HepG2 (cell line): ENCODE measurements around the gene IL17D. TPM values are rescaled to one million over a fixed set of nuclear protein-coding genes. Genes with fewer than 3 reads are reported as not detected.

ENCODE experiments used
- AGO1 ChIP-seq: fragments of 200-400 bp; formaldehyde crosslinking; IDR thresholded peaks from 2 replicates; pipeline ENCODE4 v1.6.1; 2017; ENCODE audit warnings: mild to moderate bottlenecking, low read depth, low read length, moderate library complexity; ENCODE audit not compliant: poor library complexity, severe bottlenecking
- ARNT ChIP-seq: fragments of 450-650 bp; IDR thresholded peaks from 2 replicates; pipeline ENCODE4 v1.6.1; 2017
- FOXA3 ChIP-seq: IDR thresholded peaks from 2 replicates; pipeline ENCODE4 v1.6.1; 2016; ENCODE audit warnings: missing genetic modification reagents, missing compliant biosample characterization
- FOXP4 ChIP-seq: sonication (generic); formaldehyde crosslinking; IDR thresholded peaks from 2 replicates; pipeline ENCODE4 v1.4.0; 2020; ENCODE audit warnings: missing genetic modification reagents
- HOXA3 ChIP-seq: sonication (generic); formaldehyde crosslinking; IDR thresholded peaks from 2 replicates; pipeline ENCODE4 v1.5.0; 2020; ENCODE audit warnings: missing genetic modification reagents
- IKZF4 ChIP-seq: sonication (generic); formaldehyde crosslinking; IDR thresholded peaks from 2 replicates; pipeline ENCODE4 v1.5.1; 2020; ENCODE audit warnings: borderline replicate concordance, mild to moderate bottlenecking, low read depth, missing genetic modification reagents; ENCODE audit errors: not compliant biosample characterization
- KLF12 ChIP-seq: sonication (generic); formaldehyde crosslinking; IDR thresholded peaks from 2 replicates; pipeline ENCODE4 v1.4.0; 2020; ENCODE audit warnings: missing genetic modification reagents, borderline replicate concordance
- MIER2 ChIP-seq: IDR thresholded peaks from 2 replicates; pipeline ENCODE4 v1.6.1; 2016; ENCODE audit warnings: missing biosample characterization, missing genetic modification reagents
- NFIC ChIP-seq: IDR thresholded peaks from 2 replicates; pipeline ENCODE4 v1.6.1; 2012; ENCODE audit warnings: mild to moderate bottlenecking, low read length, inconsistent platforms
- PCBP2 ChIP-seq: fragments of 200-400 bp; formaldehyde crosslinking; optimal IDR thresholded peaks from 2 replicates; pipeline ENCODE3; 2018; ENCODE audit warnings: low read length, low read depth; ENCODE audit not compliant: poor library complexity, severe bottlenecking
- PHF8 ChIP-seq: sonication (generic); formaldehyde crosslinking; IDR thresholded peaks from 2 replicates; pipeline ENCODE4 v1.5.0; 2020; ENCODE audit warnings: missing genetic modification reagents
- SMAD3 ChIP-seq: sonication (generic); formaldehyde crosslinking; IDR thresholded peaks from 2 replicates; pipeline ENCODE4 v1.4.0; 2020; ENCODE audit warnings: missing genetic modification reagents
- SNAI1 ChIP-seq: sonication (generic); formaldehyde crosslinking; IDR thresholded peaks from 2 replicates; pipeline ENCODE4 v1.5.0; 2020; ENCODE audit warnings: mild to moderate bottlenecking, missing genetic modification reagents, borderline replicate concordance
- STAT5B ChIP-seq: sonication (generic); formaldehyde crosslinking; IDR thresholded peaks from 2 replicates; pipeline ENCODE4 v1.4.0; 2020; ENCODE audit warnings: missing genetic modification reagents
- TCF7L2 ChIP-seq: IDR thresholded peaks from 2 replicates; pipeline ENCODE4 v1.6.1; 2011; ENCODE audit warnings: mild to moderate bottlenecking, low read depth, low read length, moderate library complexity
- TGIF2 ChIP-seq: IDR thresholded peaks from 2 replicates; pipeline ENCODE4 v1.6.1; 2016; ENCODE audit warnings: control low read depth, missing compliant biosample characterization
- THAP7 ChIP-seq: sonication (generic); formaldehyde crosslinking; IDR thresholded peaks from 2 replicates; pipeline ENCODE4 v1.8.1; 2023; ENCODE audit warnings: mild to moderate bottlenecking, missing genetic modification reagents
- ZFAT ChIP-seq: sonication (generic); formaldehyde crosslinking; conservative IDR thresholded peaks from 2 replicates; pipeline ENCODE4 v1.8.1; 2023; ENCODE audit warnings: missing genetic modification reagents, inconsistent platforms
- ZNF17 ChIP-seq: sonication (generic); formaldehyde crosslinking; IDR thresholded peaks from 2 replicates; pipeline ENCODE4 v1.5.0; 2020; ENCODE audit warnings: mild to moderate bottlenecking, missing genetic modification reagents
- ZNF224 ChIP-seq: sonication (generic); formaldehyde crosslinking; IDR thresholded peaks from 2 replicates; pipeline ENCODE4 v1.5.0; 2020; ENCODE audit warnings: mild to moderate bottlenecking, missing genetic modification reagents
- ZNF547 ChIP-seq: sonication (generic); formaldehyde crosslinking; IDR thresholded peaks from 2 replicates; pipeline ENCODE4 v1.5.1; 2020; ENCODE audit warnings: mild to moderate bottlenecking, missing genetic modification reagents
- ZNF607 ChIP-seq: sonication (generic); formaldehyde crosslinking; IDR thresholded peaks from 2 replicates; pipeline ENCODE4 v1.5.1; 2020; ENCODE audit warnings: missing genetic modification reagents, mild to moderate bottlenecking, borderline replicate concordance
- ZNF652 ChIP-seq: IDR thresholded peaks from 2 replicates; pipeline ENCODE4 v1.6.1; 2016; ENCODE audit warnings: low read depth, borderline replicate concordance
- ZNF678 ChIP-seq: sonication (generic); formaldehyde crosslinking; IDR thresholded peaks from 2 replicates; pipeline ENCODE4 v1.4.0; 2020; ENCODE audit warnings: mild to moderate bottlenecking, missing genetic modification reagents
- polyA plus RNA-seq, 8 experiments: library from polyadenylated mRNA; depleted of rRNA in 3 of 8; stranded (reverse) in 7 of 8; unstranded in 1 of 8; fragments of >200 nt; fragmentation: Illumina TruSeq in 4 of 8; extraction: Trizol in 4 of 8; gene quantifications; 2 replicates each; pipeline versions ENCODE4 v1.2.1 to v1.2.3, GENCODE V29; 2011 to 2016; ENCODE audit warnings: low read depth in 4 of 8, missing spikeins in 1 of 8, mixed read lengths in 1 of 8; ENCODE audit not compliant: insufficient read depth in 1 of 8
- total RNA-seq, 5 experiments: library from RNA; depleted of rRNA; stranded (reverse); fragments of >200 nt; fragmentation: Illumina TruSeq; extraction: Trizol; gene quantifications; 2 replicates each; pipeline ENCODE4 v1.2.3, GENCODE V29; 2016; ENCODE audit warnings: low read depth in 1 of 5
- TF ChIP-seq, protein P1 (sequence below): sonication (generic); formaldehyde crosslinking; IDR thresholded peaks from 2 replicates; pipeline ENCODE4 v1.4.0; 2020; ENCODE audit warnings: mild to moderate bottlenecking, missing genetic modification reagents
- TF ChIP-seq, protein P2 (sequence below): sonication (generic); formaldehyde crosslinking; IDR thresholded peaks from 2 replicates; pipeline ENCODE4 v1.5.0; 2020; ENCODE audit warnings: missing genetic modification reagents, mild to moderate bottlenecking, borderline replicate concordance
- TF ChIP-seq, protein P3 (sequence below): sonication (generic); formaldehyde crosslinking; IDR thresholded peaks from 2 replicates; pipeline ENCODE4 v1.5.0; 2020; ENCODE audit warnings: mild to moderate bottlenecking, missing genetic modification reagents

The IL17D gene
- total and polyA plus RNA-seq, 2 of the 13 experiments (the other 11 are each of a cell fraction or from before 2014, with no cell fraction given) = 1.1 to 2.2 TPM

GRCh38 chr13:20713014-20713376 lies 9.5 kb downstream of the IL17D start (continued):
- TF ChIP-seq AGO1 (no peak), KLF12 (no peak), ZNF224 (CRISPR knock-in tag) (no peak), HOXA3 (no peak), SMAD3 (CRISPR knock-in tag) (no peak), ARNT (no peak), PCBP2 (no peak), FOXA3 (CRISPR knock-in tag) (no peak), MIER2 (CRISPR knock-in tag) (no peak), ZNF547 (CRISPR knock-in tag) (no peak), ZNF607 (CRISPR knock-in tag) (no peak), ZNF17 (CRISPR knock-in tag) (no peak), FOXP4 (CRISPR knock-in tag) (no peak), THAP7 (CRISPR knock-in tag) (no peak), STAT5B (no peak), SNAI1 (CRISPR knock-in tag) (no peak), ZNF678 (CRISPR knock-in tag) (0 out of 2 replicates have a peak, but pooled peaks have one; percentile 25), NFIC (no peak), PHF8 (no peak), TCF7L2 (no peak), IKZF4 (peak; percentile 6), TGIF2 (CRISPR knock-in tag) (no peak), ZFAT (no peak), ZNF652 (CRISPR knock-in tag) (no peak)
- TF ChIP-seq, protein P1, sequence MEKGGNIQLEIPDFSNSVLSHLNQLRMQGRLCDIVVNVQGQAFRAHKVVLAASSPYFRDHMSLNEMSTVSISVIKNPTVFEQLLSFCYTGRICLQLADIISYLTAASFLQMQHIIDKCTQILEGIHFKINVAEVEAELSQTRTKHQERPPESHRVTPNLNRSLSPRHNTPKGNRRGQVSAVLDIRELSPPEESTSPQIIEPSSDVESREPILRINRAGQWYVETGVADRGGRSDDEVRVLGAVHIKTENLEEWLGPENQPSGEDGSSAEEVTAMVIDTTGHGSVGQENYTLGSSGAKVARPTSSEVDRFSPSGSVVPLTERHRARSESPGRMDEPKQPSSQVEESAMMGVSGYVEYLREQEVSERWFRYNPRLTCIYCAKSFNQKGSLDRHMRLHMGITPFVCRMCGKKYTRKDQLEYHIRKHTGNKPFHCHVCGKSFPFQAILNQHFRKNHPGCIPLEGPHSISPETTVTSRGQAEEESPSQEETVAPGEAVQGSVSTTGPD = no peak
- TF ChIP-seq, protein P2, sequence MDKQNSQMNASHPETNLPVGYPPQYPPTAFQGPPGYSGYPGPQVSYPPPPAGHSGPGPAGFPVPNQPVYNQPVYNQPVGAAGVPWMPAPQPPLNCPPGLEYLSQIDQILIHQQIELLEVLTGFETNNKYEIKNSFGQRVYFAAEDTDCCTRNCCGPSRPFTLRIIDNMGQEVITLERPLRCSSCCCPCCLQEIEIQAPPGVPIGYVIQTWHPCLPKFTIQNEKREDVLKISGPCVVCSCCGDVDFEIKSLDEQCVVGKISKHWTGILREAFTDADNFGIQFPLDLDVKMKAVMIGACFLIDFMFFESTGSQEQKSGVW = no peak
- TF ChIP-seq, protein P3, sequence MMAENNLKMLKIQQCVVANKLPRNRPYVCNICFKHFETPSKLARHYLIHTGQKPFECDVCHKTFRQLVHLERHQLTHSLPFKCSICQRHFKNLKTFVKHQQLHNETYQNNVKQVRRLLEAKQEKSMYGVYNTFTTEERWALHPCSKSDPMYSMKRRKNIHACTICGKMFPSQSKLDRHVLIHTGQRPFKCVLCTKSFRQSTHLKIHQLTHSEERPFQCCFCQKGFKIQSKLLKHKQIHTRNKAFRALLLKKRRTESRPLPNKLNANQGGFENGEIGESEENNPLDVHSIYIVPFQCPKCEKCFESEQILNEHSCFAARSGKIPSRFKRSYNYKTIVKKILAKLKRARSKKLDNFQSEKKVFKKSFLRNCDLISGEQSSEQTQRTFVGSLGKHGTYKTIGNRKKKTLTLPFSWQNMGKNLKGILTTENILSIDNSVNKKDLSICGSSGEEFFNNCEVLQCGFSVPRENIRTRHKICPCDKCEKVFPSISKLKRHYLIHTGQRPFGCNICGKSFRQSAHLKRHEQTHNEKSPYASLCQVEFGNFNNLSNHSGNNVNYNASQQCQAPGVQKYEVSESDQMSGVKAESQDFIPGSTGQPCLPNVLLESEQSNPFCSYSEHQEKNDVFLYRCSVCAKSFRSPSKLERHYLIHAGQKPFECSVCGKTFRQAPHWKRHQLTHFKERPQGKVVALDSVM = no peak
